ENCODE measurements around the gene COBLL1.

COBLL1 gene

GRCh38 chr2:164662066-164662465 lies 179.6 kb downstream of the COBLL1 start:
- ChIA-PET CTCF (no interaction called here), POLR2A (no interaction called here)
- DNase-seq (ENCODE audit: extremely low spot score) = no peak
- TF ChIP-seq CTCF (IDR thresholded peaks at IDR 0.05; ENCODE audit: control extremely low read depth, extremely low read depth, low read depth, missing control alignments) = no peak

DNA sequence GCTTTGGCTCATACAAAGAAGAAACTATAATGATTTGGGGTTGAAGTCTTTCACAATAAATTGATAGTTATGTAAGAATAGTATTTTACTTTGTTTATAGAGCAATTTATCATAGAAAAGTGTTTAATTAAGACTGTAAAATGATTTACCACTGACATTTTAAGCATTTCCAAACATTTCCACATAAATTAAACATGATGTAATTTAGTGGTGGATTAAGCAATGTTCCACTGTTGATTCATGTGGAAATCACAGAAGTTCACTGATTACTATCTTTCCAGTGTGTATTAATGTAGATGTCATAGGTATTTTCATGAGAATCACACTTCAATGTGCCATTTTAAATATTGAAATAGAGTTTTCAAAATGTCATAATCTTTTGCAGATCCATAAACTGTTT lies 180.3 kb downstream of the COBLL1 start:
- ChIA-PET POLR2A (no interaction called here), CTCF (interaction anchor here (0.9 kb wide), 1 partner anchor 15 kb away, joined by 3 read pairs; no protein-coding TSS in a partner anchor)
- no peak for TF ChIP-seq CTCF (IDR thresholded peaks at IDR 0.05; ENCODE audit: control extremely low read depth, extremely low read depth, low read depth, missing control alignments)
- DNase-seq (ENCODE audit: extremely low spot score) = no peak

DNA sequence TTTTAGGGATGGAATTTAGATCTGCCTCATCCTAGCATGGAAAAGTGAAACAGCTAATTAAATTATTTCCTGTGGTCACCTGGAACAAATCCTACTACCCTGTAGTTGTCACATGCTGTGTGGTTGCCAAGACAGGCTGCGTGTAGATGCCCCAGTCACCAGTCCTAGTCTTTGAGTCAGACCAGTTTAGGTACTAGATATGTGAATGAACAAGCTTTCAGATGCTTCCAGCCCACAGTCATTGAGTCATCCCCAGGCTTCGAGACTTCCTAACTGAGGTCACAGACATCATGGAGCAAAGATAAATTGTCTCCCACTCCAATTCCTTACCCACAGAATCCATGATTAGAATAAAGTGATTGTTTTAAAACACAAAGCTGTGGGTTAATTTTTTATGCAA lies 184.5 kb downstream of the COBLL1 start:
- ChIA-PET CTCF (no interaction called here), POLR2A (no interaction called here)
- TF ChIP-seq CTCF (IDR thresholded peaks at IDR 0.05; ENCODE audit: control extremely low read depth, extremely low read depth, low read depth, missing control alignments) = no peak
- DNase-seq (ENCODE audit: extremely low spot score) = no peak

GRCh38 chr2:164655750-164656149 lies 185.9 kb downstream of the COBLL1 start:
- DNase-seq (ENCODE audit: extremely low spot score) = no peak
- POLR2A ChIA-PET = no interaction called here
- no peak for TF ChIP-seq CTCF (IDR thresholded peaks at IDR 0.05; ENCODE audit: control extremely low read depth, extremely low read depth, low read depth, missing control alignments)
- CTCF ChIA-PET = no interaction called here

GRCh38 chr2:164655336-164655735 lies 186.3 kb downstream of the COBLL1 start:
- no peak for DNase-seq (ENCODE audit: extremely low spot score)
- POLR2A ChIA-PET = no interaction called here
- CTCF ChIA-PET = no interaction called here
- no peak for TF ChIP-seq CTCF (IDR thresholded peaks at IDR 0.05; ENCODE audit: control extremely low read depth, extremely low read depth, low read depth, missing control alignments)

DNA sequence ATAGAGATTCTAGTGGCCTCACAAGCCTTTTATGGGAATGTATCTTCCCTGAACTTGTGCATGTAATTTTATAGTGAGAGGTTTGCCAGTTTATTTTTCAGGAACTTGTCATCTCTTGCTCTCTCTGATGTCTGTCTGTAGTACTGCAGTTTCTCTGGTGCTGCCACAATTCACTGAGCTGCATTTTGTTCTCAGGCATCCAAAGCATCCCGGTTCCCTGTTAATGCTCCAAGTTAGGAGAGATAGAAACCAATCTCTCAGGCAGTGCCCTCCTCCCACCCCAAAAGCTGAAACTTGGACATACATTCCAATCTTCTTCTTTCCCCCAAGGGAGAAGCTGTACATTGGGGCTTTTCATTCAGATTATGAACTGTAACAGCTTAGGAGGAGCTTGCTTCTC lies 190.3 kb downstream of the COBLL1 start:
- DNase-seq (ENCODE audit: extremely low spot score) = no peak
- ChIA-PET CTCF (no interaction called here), POLR2A (no interaction called here)
- no peak for TF ChIP-seq CTCF (IDR thresholded peaks at IDR 0.05; ENCODE audit: control extremely low read depth, extremely low read depth, low read depth, missing control alignments)

Measured in GM10248 (cell line).